Liver (tissue), 3 donors: ENCODE results near the gene GNPTG.

ENCODE experiments used
- CTCF ChIP-seq: fragments of 150-350 bp; IDR thresholded peaks from 2 replicates; pipeline ENCODE4 v1.5.1; 2017; ENCODE audit warnings: improper control_type of control experiment, low read depth, low read length; ENCODE audit not compliant: missing input control
- GABPA ChIP-seq, 2 donors: IDR thresholded peaks in 1 of 2; conservative IDR thresholded peaks in 1 of 2; 2 replicates each; pipeline ENCODE4 v1.6.1; 2016; ENCODE audit warnings: antibody characterized with exemption in 2 of 2, mild to moderate bottlenecking in 1 of 2, moderate library complexity in 1 of 2
- TAF1 ChIP-seq: conservative IDR thresholded peaks from 2 replicates; pipeline ENCODE4 v1.6.1; 2016; ENCODE audit warnings: antibody characterized with exemption, mild to moderate bottlenecking
- YY1 ChIP-seq: IDR thresholded peaks from 2 replicates; pipeline ENCODE4 v1.6.1; 2016; ENCODE audit warnings: antibody characterized with exemption, mild to moderate bottlenecking
- ZBTB33 ChIP-seq: IDR thresholded peaks from 2 replicates; pipeline ENCODE4 v1.6.1; 2016; ENCODE audit warnings: antibody characterized with exemption
- donor health status: healthy.
- donor health status: healthy.

GRCh38 chr16:1311212-1311737 is 40.5 kb upstream of the GNPTG start:
- TF ChIP-seq CTCF (no peak), YY1 (no peak), TAF1 (no peak), GABPA (IDR thresholded peaks at IDR 0.05 in 1 of 2, conservative IDR thresholded peaks at IDR 0.05 in 1 of 2) (no peak), ZBTB33 (no peak)
